Esophagus muscularis mucosa (tissue), 4 donors: ENCODE measurements around the gene EXOC1.
"Not testable (repeated sequence)": the region's sequence is repeated elsewhere in the genome, so short reads cannot be mapped to it uniquely, and the experiment has no call there.

Experiments used
- EP300 ChIP-seq: sonication (generic); formaldehyde crosslinking; IDR thresholded peaks from one replicate; pipeline ENCODE4 v1.6.1; 2017; ENCODE audit warnings: antibody characterized with exemption
- POLR2A ChIP-seq: fragments of 450-650 bp; IDR thresholded peaks from one replicate; pipeline ENCODE4 v1.6.1; 2017; ENCODE audit warnings: antibody characterized with exemption, moderate library complexity, mild to moderate bottlenecking, low read depth
- POLR2AphosphoS5 ChIP-seq, 2 donors: sonication (generic); formaldehyde crosslinking; IDR thresholded peaks; one replicate each; pipeline ENCODE4 v1.6.1; 2017; ENCODE audit warnings: antibody characterized with exemption in 2 of 2
- TF ChIP-seq, protein P1 (sequence below), 3 experiments: fragments of 200-600 bp in 2 of 3; fragments of 450-650 bp in 1 of 3; sonication (generic) in 2 of 3; IDR thresholded peaks; one replicate each; pipeline ENCODE4 v1.5.1; 2017 to 2019; ENCODE audit warnings: antibody characterized with exemption in 3 of 3, mild to moderate bottlenecking in 2 of 3, moderate library complexity in 1 of 3

DNA sequence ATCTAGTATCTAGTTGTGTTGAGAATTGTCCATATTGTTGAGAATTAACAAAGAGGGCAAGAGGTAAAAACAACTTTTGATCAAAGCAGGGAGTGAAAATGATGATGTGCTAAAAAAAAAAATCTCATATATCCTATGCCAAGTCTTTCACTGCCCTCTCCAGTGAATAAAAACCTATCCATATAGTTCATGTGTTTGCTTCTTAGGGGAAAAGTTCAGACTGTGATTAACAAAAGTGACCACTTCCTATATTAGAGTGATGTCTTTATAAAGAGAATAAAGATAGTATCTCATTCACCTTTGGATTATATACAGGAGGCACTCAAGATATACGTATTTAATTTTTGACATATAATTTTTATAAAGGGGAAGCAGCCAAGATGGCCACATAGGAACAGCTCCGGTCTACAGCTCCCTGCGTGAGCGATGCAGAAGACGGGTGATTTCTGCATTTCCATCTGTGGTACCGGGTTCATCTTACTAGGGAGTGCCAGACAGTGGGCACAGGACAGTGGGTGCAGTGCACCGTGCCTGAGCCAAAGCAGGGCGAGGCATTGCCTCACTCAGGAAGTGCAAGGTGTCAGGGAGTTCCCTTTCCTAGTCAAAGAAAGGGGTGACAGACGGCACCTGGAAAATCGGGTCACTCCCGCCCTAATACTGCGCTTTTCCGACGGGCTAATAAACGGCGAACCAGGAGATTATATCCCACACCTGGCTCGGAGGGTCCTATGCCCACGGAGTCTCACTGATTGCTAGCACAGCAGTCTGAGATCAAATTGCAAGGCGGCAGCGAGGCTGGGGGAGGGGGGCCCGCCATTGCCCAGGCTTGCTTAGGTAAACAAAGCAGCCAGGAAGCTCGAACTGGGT is 11.8 kb upstream of the EXOC1 start:
- TF ChIP-seq, protein P1, sequence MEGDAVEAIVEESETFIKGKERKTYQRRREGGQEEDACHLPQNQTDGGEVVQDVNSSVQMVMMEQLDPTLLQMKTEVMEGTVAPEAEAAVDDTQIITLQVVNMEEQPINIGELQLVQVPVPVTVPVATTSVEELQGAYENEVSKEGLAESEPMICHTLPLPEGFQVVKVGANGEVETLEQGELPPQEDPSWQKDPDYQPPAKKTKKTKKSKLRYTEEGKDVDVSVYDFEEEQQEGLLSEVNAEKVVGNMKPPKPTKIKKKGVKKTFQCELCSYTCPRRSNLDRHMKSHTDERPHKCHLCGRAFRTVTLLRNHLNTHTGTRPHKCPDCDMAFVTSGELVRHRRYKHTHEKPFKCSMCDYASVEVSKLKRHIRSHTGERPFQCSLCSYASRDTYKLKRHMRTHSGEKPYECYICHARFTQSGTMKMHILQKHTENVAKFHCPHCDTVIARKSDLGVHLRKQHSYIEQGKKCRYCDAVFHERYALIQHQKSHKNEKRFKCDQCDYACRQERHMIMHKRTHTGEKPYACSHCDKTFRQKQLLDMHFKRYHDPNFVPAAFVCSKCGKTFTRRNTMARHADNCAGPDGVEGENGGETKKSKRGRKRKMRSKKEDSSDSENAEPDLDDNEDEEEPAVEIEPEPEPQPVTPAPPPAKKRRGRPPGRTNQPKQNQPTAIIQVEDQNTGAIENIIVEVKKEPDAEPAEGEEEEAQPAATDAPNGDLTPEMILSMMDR (IDR thresholded peaks at IDR 0.05), result not testable (repeated sequence)
- TF ChIP-seq POLR2A; EP300; POLR2AphosphoS5 (IDR thresholded peaks at IDR 0.05): not testable (repeated sequence)
